WTC11 (cell line): ENCODE measurements around the gene TP63.

Experiments used
- AR ChIP-seq: fragments of 250-450 bp; sonication (Bioruptor Pico); IDR thresholded peaks from 2 replicates; pipeline ENCODE4 v1.9.0; 2021; ENCODE audit warnings: mild to moderate bottlenecking
- ESRRA ChIP-seq: sonication (generic); formaldehyde crosslinking; IDR thresholded peaks from 2 replicates; pipeline ENCODE4 v1.8.1; 2022; ENCODE audit warnings: mild to moderate bottlenecking, missing genetic modification reagents, borderline replicate concordance
- ETV6 ChIP-seq: sonication (generic); formaldehyde crosslinking; IDR thresholded peaks from 2 replicates; pipeline ENCODE4 v1.8.1; 2022; ENCODE audit warnings: mild to moderate bottlenecking, missing genetic modification reagents
- PREB ChIP-seq: sonication (generic); formaldehyde crosslinking; IDR thresholded peaks from 2 replicates; pipeline ENCODE4 v1.8.1; 2022; ENCODE audit warnings: mild to moderate bottlenecking, missing genetic modification reagents, moderate library complexity, borderline replicate concordance
- ZNF121 ChIP-seq: sonication (generic); formaldehyde crosslinking; IDR thresholded peaks from 2 replicates; pipeline ENCODE4 v1.8.0; 2023; ENCODE audit warnings: missing genetic modification reagents
- TF ChIP-seq, protein P1 (sequence below): fragments of 200-600 bp; IDR thresholded peaks from 2 replicates; pipeline ENCODE4 v1.8.0; 2022; ENCODE audit warnings: antibody characterized with exemption

GRCh38 chr3:189927975-189928895 is 297.0 kb downstream of the TP63 start:
- TF ChIP-seq ETV6 (CRISPR knock-in tag) (no peak), AR (CRISPR knock-in tag) (no peak), ESRRA (no peak), PREB (no peak), ZNF121 (CRISPR knock-in tag) (no peak)
- TF ChIP-seq, protein P1, sequence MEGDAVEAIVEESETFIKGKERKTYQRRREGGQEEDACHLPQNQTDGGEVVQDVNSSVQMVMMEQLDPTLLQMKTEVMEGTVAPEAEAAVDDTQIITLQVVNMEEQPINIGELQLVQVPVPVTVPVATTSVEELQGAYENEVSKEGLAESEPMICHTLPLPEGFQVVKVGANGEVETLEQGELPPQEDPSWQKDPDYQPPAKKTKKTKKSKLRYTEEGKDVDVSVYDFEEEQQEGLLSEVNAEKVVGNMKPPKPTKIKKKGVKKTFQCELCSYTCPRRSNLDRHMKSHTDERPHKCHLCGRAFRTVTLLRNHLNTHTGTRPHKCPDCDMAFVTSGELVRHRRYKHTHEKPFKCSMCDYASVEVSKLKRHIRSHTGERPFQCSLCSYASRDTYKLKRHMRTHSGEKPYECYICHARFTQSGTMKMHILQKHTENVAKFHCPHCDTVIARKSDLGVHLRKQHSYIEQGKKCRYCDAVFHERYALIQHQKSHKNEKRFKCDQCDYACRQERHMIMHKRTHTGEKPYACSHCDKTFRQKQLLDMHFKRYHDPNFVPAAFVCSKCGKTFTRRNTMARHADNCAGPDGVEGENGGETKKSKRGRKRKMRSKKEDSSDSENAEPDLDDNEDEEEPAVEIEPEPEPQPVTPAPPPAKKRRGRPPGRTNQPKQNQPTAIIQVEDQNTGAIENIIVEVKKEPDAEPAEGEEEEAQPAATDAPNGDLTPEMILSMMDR = no peak
